Fibroblast of the aortic adventitia (primary cell): ENCODE measurements around the gene RAB3IP. TPM values are rescaled to one million over a fixed set of nuclear protein-coding genes. Genes with fewer than 3 reads are reported as not detected.

Experiments used
- DNase-seq: peaks from one replicate; pipeline ENCODE4 v3.0.0-alpha.2; 2010; ENCODE audit warnings: low read depth
- H3K4me3 ChIP-seq: 2 replicates; pipeline ENCODE4 v1.5.1; 2011; ENCODE audit warnings: low read depth, mild to moderate bottlenecking, control low read depth, low read length, moderate library complexity
- total RNA-seq: library from RNA; depleted of rRNA; stranded (reverse); fragments of >200 nt; gene quantifications from 2 replicates; pipeline ENCODE4 v1.2.3, GENCODE V29; 2012; ENCODE audit warnings: low replicate concordance
- TF ChIP-seq, protein P1 (sequence below): IDR thresholded peaks from 2 replicates; pipeline ENCODE4 v1.5.1; 2011; ENCODE audit warnings: mild to moderate bottlenecking, low read length, control low read depth, inconsistent platforms; ENCODE audit not compliant: insufficient read depth

Gene RAB3IP
- total RNA-seq, 1 donor, result 4.8 TPM

DNA sequence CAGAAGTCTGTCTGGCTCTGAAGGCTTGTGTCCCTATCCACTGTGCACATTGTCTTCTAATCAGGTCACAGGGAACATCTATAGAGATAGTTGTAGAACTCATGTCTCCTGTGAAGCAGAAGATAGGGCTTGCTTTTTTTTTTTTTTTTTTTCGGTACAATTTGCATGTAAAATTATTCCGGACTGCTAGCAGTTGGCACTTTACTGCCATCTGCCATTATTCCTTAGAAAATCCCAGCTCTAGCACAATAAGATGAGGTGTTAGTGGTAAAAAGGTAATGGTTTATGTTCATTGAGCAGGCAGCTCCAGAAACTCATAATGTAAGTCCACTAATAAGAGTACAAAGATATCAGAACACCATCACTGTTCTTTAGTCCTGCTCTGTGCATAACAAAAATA lies 95.0 kb downstream of the RAB3IP start:
- no peak for DNase-seq
- TF ChIP-seq, protein P1, sequence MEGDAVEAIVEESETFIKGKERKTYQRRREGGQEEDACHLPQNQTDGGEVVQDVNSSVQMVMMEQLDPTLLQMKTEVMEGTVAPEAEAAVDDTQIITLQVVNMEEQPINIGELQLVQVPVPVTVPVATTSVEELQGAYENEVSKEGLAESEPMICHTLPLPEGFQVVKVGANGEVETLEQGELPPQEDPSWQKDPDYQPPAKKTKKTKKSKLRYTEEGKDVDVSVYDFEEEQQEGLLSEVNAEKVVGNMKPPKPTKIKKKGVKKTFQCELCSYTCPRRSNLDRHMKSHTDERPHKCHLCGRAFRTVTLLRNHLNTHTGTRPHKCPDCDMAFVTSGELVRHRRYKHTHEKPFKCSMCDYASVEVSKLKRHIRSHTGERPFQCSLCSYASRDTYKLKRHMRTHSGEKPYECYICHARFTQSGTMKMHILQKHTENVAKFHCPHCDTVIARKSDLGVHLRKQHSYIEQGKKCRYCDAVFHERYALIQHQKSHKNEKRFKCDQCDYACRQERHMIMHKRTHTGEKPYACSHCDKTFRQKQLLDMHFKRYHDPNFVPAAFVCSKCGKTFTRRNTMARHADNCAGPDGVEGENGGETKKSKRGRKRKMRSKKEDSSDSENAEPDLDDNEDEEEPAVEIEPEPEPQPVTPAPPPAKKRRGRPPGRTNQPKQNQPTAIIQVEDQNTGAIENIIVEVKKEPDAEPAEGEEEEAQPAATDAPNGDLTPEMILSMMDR, result no peak
- no peak overlapping the region for H3K4me3 ChIP-seq

GRCh38 chr12:69834147-69834546 lies 95.5 kb downstream of the RAB3IP start:
- TF ChIP-seq, protein P1, result no peak
- no peak overlapping the region for H3K4me3 ChIP-seq

DNA sequence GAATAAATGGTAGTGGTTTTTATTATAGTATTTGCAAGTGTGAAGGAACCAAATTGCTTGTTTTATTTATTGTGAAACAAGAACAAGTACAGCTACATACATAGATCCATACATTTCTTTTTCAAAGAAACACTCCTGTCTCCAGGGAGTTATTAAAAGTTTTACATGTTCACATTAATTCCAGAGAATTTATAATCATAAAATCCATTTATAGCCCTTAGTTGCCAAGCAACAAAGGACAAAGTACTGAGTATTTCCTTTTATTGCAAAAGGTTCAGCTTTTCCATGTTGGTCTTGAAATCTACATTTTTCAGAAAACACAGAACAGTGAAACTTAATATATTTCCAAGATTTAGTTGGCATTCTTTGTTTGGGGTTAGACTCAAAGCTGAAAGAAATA lies 95.9 kb downstream of the RAB3IP start:
- TF ChIP-seq, protein P1, result no peak
- DNase-seq, result no peak
- H3K4me3 ChIP-seq, result no peak overlapping the region

More at GRCh38 chr12:69834147-69834546, 95.5 kb downstream of the RAB3IP start:
- DNase-seq, result no peak

DNA sequence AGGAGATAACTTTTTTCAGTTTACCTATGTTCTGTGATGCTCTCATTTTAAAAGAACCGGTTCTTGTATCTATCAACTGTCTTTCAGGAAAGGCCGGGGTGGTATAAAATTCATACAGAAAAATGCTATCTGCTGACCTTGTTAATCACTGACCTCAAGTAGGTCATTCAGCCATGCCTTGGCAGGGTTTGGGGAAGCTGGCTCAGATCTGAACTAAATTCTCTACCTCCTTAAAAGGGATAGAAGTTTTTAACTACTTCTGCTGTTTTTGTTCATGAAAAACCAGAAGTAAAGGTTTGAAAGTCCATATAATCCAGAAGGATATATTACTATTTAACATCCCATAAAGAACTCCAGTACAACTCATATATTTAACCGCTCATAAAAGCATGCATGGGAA lies 96.4 kb downstream of the RAB3IP start:
- no peak overlapping the region for H3K4me3 ChIP-seq
- TF ChIP-seq, protein P1, result no peak

GRCh38 chr12:69836015-69836414 lies 97.4 kb downstream of the RAB3IP start:
- H3K4me3 ChIP-seq, result no peak overlapping the region
- DNase-seq, result no peak
- TF ChIP-seq, protein P1, result no peak

More for the DNA sequence above, 96.4 kb downstream of the RAB3IP start:
- no peak for DNase-seq

GRCh38 chr12:69837191-69837590 lies 98.5 kb downstream of the RAB3IP start:
- no peak overlapping the region for H3K4me3 ChIP-seq
- no peak for DNase-seq
- TF ChIP-seq, protein P1, result no peak
